ENCODE data around the gene CHMP4B. TPM values are rescaled to one million over a fixed set of nuclear protein-coding genes. Genes with fewer than 3 reads are reported as not detected.

Gene CHMP4B
- total RNA-seq, 1 experiment from 2014 or later: 68.9 TPM

DNA sequence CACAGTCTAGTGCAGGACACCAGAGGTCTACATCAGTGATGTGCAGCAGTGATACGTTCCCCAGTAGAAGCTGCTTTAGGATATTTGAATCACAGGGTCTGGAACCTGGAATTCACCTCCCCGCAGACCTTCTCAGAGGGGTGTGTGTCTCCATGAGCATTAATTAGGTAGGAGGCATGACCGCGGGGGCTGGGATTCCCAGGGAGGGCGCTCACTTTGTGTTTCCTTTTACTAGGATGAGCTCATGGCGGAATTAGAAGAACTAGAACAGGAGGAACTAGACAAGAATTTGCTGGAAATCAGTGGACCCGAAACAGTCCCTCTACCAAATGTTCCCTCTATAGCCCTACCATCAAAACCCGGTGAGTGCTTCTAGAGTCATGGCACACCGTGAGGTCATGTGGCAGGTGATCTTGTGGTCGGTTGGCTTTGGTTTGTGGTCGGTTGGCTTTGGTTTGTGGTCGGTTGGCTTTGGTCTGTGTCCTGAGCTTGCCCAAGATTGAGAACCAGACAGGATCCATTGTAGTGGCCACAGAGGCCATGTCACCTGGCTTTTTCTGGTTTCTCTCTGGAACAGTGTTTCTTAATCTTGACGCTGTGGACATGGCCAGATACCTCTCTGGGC, 40.8 kb downstream of the CHMP4B start:
- no TSS peak for BruUV-seq (replicated peaks)
- no peak for TF ChIP-seq EZH2 (IDR thresholded peaks at IDR 0.05; ENCODE audit: borderline replicate concordance, low read depth, low read length, poor library complexity, severe bottlenecking)
- TF ChIP-seq, protein P1, sequence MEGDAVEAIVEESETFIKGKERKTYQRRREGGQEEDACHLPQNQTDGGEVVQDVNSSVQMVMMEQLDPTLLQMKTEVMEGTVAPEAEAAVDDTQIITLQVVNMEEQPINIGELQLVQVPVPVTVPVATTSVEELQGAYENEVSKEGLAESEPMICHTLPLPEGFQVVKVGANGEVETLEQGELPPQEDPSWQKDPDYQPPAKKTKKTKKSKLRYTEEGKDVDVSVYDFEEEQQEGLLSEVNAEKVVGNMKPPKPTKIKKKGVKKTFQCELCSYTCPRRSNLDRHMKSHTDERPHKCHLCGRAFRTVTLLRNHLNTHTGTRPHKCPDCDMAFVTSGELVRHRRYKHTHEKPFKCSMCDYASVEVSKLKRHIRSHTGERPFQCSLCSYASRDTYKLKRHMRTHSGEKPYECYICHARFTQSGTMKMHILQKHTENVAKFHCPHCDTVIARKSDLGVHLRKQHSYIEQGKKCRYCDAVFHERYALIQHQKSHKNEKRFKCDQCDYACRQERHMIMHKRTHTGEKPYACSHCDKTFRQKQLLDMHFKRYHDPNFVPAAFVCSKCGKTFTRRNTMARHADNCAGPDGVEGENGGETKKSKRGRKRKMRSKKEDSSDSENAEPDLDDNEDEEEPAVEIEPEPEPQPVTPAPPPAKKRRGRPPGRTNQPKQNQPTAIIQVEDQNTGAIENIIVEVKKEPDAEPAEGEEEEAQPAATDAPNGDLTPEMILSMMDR (conservative IDR thresholded peaks at IDR 0.05; ENCODE audit: low read depth, low read length): no peak
- Histone ChIP-seq H3K27ac (ENCODE audit: low read depth, low read length, poor library complexity, severe bottlenecking) (no peak overlapping the region), H3K36me3 (ENCODE audit: insufficient read depth, low read length, poor library complexity, severe bottlenecking) (peaks cover 23% of the 10 kb centered on the region), H3K4me3 (ENCODE audit: low read depth, low read length, poor library complexity, severe bottlenecking) (no peak overlapping the region), H3K9me3 (ENCODE audit: low read depth, low read length, poor library complexity, severe bottlenecking) (no peaks in the 10 kb centered on the region), H3K27me3 (replicated peaks; ENCODE audit: insufficient read depth, low read depth, low read length, poor library complexity) (no peaks in the 10 kb centered on the region), H3K4me1 (ENCODE audit: insufficient read depth, low read length, poor library complexity, severe bottlenecking) (no peaks in the 10 kb centered on the region)
- POLR2A ChIA-PET (ENCODE audit: low non-redundant PET): no interaction called here
- CTCF ChIA-PET: no interaction called here
- no peak for DNase-seq (ENCODE audit: low spot score)
- intact Hi-C loops (cut with micrococcal nuclease; ENCODE audit: unreplicated experiment): no loop called here

DNA sequence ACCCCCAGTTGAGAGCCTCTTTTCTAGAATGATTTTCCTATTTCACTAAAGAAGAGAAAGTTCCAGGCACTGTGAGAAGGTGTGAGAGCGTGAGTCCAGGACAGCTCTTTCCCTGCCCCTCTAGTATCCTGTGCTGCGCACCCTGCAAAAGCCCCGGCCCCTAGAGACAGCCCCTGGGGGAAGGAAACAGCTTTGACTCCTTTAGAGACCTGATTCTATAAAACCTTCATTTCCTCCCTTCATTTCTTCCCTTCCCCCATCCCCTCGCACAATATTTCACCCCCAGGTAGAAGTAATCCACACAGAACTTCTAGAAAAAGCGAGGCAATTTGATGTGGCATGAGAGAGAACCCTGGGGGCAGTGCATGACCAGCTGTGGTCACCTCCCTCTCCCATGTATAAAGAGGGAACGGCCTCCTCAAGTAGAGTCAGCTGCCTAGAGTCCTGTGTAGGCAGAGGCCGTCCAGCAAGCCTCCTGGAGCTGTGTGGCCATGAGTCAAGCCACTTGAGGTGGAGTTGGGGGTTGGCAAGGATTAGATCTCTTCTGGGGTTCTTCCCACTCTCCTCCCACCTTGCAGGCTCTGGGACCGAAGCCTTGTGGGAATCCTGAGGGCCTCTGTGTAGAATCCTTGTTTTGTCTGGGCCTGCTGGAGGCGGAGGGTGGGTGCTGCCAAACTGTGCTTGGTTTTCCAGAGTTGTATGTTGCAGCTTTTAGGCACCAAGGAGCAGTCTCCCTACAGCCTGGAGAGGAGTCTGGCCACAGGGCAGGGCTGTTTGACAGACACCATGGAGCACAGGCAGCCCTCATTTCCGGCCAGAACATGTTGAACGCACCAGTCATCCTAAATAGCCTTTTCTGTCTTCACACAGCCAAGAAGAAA, 41.7 kb downstream of the CHMP4B start:
- no TSS peak for BruUV-seq (replicated peaks)
- CTCF ChIA-PET: no interaction called here

DNA sequence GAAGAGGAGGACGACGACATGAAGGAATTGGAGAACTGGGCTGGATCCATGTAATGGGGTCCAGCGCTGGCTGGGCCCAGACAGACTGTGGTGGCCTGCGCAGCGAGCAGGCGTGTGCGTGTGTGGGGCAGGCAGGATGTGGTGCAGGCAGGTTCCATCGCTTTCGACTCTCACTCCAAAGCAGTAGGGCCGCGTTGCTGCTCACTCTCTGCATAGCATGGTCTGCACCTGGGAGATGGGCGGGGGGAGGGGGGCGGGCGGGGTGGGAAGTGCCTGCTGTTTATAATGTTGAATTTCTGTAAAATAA, 42.3 kb downstream of the CHMP4B start:
- no peak overlapping the region for H3K4me3 ChIP-seq (ENCODE audit: low read depth, low read length, poor library complexity, severe bottlenecking)
- no TSS peak for BruUV-seq (replicated peaks)
- no peak overlapping the region for H3K27ac ChIP-seq (ENCODE audit: low read depth, low read length, poor library complexity, severe bottlenecking)
- POLR2A ChIA-PET (ENCODE audit: low non-redundant PET): no interaction called here
- H3K9me3 ChIP-seq (ENCODE audit: low read depth, low read length, poor library complexity, severe bottlenecking): no peaks in the 10 kb centered on the region
- CTCF ChIA-PET: interaction anchor here (0.6 kb wide), 1 partner anchor 274 kb away, joined by 4 read pairs; no protein-coding TSS in a partner anchor
- intact Hi-C loops (cut with micrococcal nuclease; ENCODE audit: unreplicated experiment): no loop called here
- TF ChIP-seq, protein P1 (conservative IDR thresholded peaks at IDR 0.05; ENCODE audit: low read depth, low read length): no peak
- TF ChIP-seq EZH2 (IDR thresholded peaks at IDR 0.05; ENCODE audit: borderline replicate concordance, low read depth, low read length, poor library complexity, severe bottlenecking): no peak
- no peaks in the 10 kb centered on the region for H3K4me1 ChIP-seq (ENCODE audit: insufficient read depth, low read length, poor library complexity, severe bottlenecking)
- H3K36me3 ChIP-seq (ENCODE audit: insufficient read depth, low read length, poor library complexity, severe bottlenecking): peaks cover 23% of the 10 kb centered on the region
- no peaks in the 10 kb centered on the region for H3K27me3 ChIP-seq (replicated peaks; ENCODE audit: insufficient read depth, low read depth, low read length, poor library complexity)
- DNase-seq (ENCODE audit: low spot score): no peak

More for the DNA sequence above, 41.7 kb downstream of the CHMP4B start:
- H3K4me1 ChIP-seq (ENCODE audit: insufficient read depth, low read length, poor library complexity, severe bottlenecking): no peaks in the 10 kb centered on the region
- H3K9me3 ChIP-seq (ENCODE audit: low read depth, low read length, poor library complexity, severe bottlenecking): no peaks in the 10 kb centered on the region
- no peak overlapping the region for H3K27ac ChIP-seq (ENCODE audit: low read depth, low read length, poor library complexity, severe bottlenecking)
- peaks cover 23% of the 10 kb centered on the region for H3K36me3 ChIP-seq (ENCODE audit: insufficient read depth, low read length, poor library complexity, severe bottlenecking)
- H3K4me3 ChIP-seq (ENCODE audit: low read depth, low read length, poor library complexity, severe bottlenecking): no peak overlapping the region
- POLR2A ChIA-PET (ENCODE audit: low non-redundant PET): no interaction called here
- intact Hi-C loops (cut with micrococcal nuclease; ENCODE audit: unreplicated experiment): no loop called here
- DNase-seq (ENCODE audit: low spot score): no peak
- H3K27me3 ChIP-seq (replicated peaks; ENCODE audit: insufficient read depth, low read depth, low read length, poor library complexity): no peaks in the 10 kb centered on the region
- TF ChIP-seq EZH2 (IDR thresholded peaks at IDR 0.05; ENCODE audit: borderline replicate concordance, low read depth, low read length, poor library complexity, severe bottlenecking): no peak
- TF ChIP-seq, protein P1 (conservative IDR thresholded peaks at IDR 0.05; ENCODE audit: low read depth, low read length): no peak
